NCI-H2081 (cell line): Measurements from ENCODE around the gene ADAMTSL1.
"Not testable (repeated sequence)": the region's sequence is repeated elsewhere in the genome, so short reads cannot be mapped to it uniquely, and the experiment has no call there.

Source experiments
- DNase-seq, 2 experiments: peaks; one replicate each; lab custom pipeline; 2025; lab: John Stamatoyannopoulos, UW

The ADAMTSL1 gene

GRCh38 chr9:18864516-18864915 is 390.6 kb downstream of the ADAMTSL1 start:
- no peak for DNase-seq

- no peak for DNase-seq
Observed at GRCh38 chr9:18865542-18865941, 391.6 kb downstream of the ADAMTSL1 start.

GRCh38 chr9:18866121-18866831 is 392.3 kb downstream of the ADAMTSL1 start:
- no peak for DNase-seq

- no peak for DNase-seq
Observed at GRCh38 chr9:18869725-18870124, 395.8 kb downstream of the ADAMTSL1 start.

DNA sequence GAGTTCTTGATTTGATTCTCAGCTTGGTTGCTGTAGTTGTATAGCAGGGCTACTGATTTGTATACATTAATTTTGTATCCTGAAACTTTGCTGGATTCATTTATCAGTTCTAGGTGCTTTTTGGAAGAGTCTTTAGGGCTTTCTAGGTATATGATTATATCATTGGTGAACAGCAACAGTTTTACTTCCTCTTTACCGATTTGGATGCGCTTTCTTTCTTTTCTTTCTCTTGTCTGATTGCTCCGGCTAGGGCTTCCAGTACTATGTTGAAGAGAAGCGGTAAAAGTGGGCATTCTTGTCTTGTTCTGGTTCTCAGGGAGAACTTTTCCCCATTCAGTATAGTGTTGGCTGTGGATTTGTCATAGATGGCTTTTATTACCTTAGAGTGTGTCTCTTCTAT is 400.1 kb downstream of the ADAMTSL1 start:
- DNase-seq = no peak

DNA sequence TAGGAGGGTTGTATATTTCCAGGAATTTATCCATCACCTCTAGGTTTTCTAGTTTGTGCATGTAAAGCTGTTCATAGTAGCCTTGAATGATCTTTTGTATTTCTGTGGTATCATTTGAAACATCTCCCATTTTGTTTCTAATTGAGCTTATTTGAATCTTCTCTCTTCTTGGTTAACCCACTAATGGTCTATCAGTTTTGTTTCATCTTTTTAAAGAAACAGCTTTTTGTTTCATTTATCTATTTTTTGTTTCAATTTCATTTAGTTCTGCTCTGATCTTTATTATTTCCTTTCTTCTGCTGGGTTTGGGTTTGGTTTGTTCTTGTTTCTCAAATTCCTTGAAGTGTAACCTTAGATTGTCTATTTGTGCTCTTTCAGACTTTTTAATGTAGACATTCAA is 401.0 kb downstream of the ADAMTSL1 start:
- not testable (repeated sequence) for DNase-seq

DNA sequence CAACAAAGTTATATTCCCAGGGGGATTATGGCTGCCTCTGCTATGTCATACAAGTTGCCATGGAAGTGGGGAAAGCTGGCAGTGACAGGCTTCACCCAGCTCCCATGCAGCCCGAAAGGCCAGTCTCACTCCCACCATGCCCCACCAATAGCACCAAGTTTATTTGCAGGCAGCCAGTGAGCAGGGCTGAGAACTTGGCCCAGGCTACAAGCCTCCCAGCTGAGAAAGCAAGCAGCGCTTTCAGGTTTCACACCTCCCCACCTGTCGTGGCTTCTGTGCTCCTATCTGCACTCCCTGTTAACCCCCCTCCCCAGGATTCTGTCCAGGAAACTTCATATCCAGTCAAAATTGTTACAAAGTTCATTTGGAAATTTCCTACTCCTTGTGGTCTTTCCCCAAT is 404.0 kb downstream of the ADAMTSL1 start:
- no peak for DNase-seq

GRCh38 chr9:18881758-18882157 is 407.8 kb downstream of the ADAMTSL1 start:
- DNase-seq = no peak

- no peak for DNase-seq
Observed at GRCh38 chr9:18887546-18887945, 413.6 kb downstream of the ADAMTSL1 start.

DNA sequence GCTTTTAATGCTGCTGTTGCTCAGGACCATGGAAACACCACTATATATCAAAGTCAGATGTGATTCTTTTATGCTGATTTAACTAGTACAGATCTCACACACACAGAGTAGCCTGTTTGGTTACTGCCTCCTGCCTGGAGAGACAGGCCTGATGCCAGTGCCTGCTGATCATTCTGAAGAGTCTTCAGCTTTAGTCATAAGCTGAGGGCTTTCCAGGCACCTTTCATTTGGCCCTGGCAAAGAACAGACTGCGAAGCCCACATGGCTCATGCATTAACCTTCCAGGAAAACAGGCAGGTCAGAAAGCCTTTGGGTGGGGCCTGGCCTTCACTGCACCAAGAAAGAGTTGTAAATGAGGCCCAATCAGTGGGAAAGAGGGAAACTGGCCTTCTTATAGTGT is 414.3 kb downstream of the ADAMTSL1 start:
- no peak for DNase-seq

- no peak for DNase-seq
Observed at GRCh38 chr9:18889550-18889949, 415.6 kb downstream of the ADAMTSL1 start.

- no peak for DNase-seq
Observed at GRCh38 chr9:18890372-18890771, 416.4 kb downstream of the ADAMTSL1 start.

- no peak for DNase-seq
Observed at GRCh38 chr9:18891946-18892670, 418.2 kb downstream of the ADAMTSL1 start.

- DNase-seq = no peak
Observed at GRCh38 chr9:18893046-18893445, 419.1 kb downstream of the ADAMTSL1 start.

DNA sequence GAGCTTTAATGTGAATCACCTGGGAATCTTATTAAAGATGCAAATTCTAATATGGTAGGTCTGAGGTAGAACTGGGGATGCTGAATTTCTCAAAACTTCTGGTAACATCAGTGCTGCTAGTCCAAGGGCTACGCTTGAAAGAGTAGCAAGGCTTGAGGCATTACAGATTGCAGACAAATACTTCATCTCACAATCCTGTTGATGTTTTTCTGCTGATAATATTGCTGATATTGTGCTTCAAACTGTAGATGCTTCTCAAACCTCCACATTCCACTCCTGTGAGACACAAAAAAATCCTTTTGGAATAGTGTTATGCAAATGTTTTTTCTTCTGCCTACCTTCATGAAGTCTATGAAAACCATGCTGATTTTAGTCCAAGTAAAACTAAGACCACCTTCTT is 419.5 kb downstream of the ADAMTSL1 start:
- no peak for DNase-seq

DNA sequence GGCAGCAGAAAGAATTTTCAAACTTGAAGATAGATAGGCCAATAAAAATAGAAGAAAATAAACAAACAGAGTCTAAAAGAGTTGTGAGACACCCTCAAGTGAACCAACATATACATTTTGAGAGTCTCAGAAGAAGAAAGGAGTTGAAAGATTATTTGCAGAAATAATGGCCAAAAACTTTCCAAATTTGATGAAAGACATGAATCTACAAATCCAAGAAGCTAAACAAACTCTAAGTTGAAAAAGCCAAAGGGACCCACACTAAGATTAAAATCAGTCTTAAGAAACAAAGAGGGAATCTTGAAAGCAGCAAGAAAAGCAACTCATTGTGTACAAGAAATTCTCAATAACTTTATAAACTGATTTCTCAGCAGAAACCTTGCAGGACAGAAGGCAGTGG is 422.1 kb downstream of the ADAMTSL1 start:
- DNase-seq = no peak

DNA sequence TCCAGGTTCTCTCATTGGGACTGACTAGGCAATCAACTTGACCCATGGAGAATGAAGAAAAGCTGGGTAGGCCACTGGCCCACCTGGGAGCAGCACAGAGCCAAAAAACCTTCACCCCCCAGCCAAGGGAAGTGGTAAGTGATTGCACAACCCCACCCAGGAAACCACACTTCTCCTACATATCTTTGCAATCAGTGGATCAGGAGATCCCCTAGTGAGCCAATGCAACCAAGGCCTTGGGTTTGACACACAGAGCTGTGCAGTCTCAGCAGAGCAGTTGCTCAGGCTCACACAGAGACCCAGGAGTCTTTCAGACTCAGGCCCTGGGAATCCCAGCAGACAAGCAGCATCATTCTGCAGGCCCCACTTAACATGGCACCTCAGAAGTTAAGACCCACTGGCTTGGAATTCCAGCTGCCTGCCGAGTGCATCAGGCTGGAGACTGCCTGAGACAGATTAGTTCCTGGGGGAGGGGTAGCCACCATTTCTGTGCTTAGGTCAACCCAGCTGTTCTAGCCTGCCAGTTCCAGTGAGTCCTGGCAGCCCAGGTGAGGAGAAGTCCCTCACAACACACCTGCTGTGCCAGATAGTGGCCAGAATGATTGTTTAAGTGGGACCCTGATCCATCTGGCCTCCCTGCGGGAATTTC is 422.7 kb downstream of the ADAMTSL1 start:
- no peak for DNase-seq

GRCh38 chr9:18903450-18903849 is 429.5 kb downstream of the ADAMTSL1 start:
- no peak for DNase-seq

GRCh38 chr9:18905028-18905882 is 431.3 kb downstream of the ADAMTSL1 start:
- DNase-seq = no peak

- no peak for DNase-seq
Observed at GRCh38 chr9:18905883-18906629, 432.1 kb downstream of the ADAMTSL1 start.

DNA sequence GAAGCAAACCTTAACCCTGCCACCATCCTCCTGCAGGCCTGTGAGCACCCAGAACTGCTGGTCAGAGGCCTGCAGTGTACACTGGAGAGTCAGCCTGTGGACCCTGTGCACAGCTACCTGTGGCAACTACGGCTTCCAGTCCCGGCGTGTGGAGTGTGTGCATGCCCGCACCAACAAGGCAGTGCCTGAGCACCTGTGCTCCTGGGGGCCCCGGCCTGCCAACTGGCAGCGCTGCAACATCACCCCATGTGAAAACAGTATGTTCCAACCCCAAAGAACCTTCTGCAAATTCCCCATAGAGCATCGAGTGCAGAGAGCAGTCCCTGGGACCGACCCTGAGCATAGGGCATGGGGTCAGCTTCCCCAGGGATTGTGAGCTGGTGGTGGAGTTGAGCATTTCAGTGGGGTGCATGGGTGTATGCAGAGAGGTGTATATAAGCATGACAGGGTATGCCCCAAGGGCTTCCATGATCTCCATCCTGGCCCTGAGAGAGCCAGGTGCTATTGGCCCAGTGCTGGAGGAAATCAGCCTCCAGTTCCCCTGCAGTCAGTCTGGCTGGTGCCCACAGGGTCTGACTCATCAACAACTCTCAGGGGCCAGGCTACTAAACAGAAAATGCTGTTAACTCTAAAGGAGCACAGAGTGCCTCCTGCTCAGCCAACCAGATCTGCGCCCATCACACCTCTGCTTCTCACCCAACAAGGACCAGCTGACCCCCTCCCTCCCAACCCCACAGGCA is 432.9 kb downstream of the ADAMTSL1 start:
- DNase-seq = no peak
